Measurements from ENCODE around the gene ZBTB33.

ZBTB33 gene, protein sequence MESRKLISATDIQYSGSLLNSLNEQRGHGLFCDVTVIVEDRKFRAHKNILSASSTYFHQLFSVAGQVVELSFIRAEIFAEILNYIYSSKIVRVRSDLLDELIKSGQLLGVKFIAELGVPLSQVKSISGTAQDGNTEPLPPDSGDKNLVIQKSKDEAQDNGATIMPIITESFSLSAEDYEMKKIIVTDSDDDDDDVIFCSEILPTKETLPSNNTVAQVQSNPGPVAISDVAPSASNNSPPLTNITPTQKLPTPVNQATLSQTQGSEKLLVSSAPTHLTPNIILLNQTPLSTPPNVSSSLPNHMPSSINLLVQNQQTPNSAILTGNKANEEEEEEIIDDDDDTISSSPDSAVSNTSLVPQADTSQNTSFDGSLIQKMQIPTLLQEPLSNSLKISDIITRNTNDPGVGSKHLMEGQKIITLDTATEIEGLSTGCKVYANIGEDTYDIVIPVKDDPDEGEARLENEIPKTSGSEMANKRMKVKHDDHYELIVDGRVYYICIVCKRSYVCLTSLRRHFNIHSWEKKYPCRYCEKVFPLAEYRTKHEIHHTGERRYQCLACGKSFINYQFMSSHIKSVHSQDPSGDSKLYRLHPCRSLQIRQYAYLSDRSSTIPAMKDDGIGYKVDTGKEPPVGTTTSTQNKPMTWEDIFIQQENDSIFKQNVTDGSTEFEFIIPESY

DNA sequence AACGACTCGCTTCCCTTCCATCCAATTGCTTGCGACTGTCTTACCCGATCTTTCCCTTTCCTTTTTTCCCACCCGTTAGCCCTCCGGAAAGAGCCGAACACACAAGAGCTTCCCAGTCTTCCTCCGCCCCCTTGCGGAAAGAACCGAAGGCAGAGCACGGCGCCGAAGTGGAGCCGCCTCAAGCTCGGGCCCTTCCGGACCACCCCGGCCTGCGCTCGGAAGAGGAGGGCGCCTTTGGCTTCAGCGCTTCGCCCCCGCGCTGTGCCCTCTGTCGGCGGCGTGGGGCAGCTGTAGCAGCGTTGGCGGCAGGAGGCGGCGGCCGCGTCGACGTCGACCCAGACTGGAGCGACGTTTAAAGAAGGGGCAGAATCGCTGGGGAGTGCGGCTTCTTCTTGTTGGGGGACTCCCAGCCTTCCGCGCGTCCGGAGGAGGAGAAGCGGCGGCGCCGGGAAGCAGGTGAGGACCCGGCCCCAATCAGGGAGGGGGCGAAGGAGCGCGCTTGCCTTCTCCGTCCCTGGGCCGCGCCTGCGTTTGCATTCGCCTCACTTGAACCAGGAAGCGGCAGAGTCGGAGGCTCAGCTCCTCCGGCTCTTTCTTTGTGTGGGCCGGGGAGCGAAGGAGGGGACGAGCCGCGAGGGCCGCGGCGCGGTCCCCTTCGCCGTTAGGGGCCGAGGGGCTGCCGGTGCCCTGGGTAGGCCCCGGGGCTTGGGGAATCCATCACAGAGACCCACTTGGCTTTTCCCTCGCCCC is at the start of gene ZBTB33:
ZBTB33 (plus strand) TSS at position 291 of the 750 bp plus-strand sequence. CDS start 2,604 bp downstream, outside the sequence.
- DNase-seq, result peak; percentile 97

- no peak for DNase-seq
Measured at GRCh38 chrX:120200851-120201250, 49.8 kb upstream of the ZBTB33 start.

- no peak for DNase-seq
Measured at GRCh38 chrX:120205816-120206753, 44.5 kb upstream of the ZBTB33 start.

GRCh38 chrX:120207009-120207605 is 43.5 kb upstream of the ZBTB33 start:
- DNase-seq, result no peak

GRCh38 chrX:120213438-120214265 is 37.0 kb upstream of the ZBTB33 start:
- DNase-seq, result peak; percentile 54

GRCh38 chrX:120223374-120223773 is 27.2 kb upstream of the ZBTB33 start:
- DNase-seq, result no peak

GRCh38 chrX:120224388-120224787 is 26.2 kb upstream of the ZBTB33 start:
- DNase-seq, result no peak

DNA sequence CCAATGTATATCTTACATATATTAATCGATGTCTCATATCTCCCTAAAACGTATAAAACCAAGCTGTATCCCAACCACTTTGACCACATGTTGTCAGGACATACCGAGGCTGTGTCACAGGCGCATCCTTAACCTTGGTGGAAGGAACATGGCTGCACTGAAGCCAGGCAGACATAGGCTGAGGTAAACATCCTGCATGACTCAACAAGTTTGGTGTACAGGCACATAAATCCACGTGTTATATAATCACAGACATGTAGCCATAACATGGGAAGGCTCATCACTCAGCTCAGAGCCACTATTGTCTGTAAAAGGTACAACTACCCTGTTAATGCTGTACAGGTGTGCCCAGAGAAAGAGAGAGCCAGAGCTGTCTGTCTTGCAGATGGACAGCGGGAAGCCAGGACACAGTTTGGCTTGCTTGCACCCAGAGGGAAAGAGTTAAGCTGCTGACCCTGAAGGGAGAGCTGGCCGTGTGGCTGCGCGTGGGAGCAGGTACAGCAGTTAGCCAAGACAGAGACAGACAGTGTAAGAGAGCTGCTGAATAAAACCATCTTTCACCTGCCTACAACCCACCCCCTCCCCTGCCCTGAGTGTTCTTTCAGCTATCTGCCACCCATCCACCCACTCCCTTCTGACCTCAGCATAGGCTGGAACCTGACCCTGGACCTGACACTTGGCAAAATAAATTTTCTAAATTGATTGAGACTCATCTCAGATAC is 22.3 kb upstream of the ZBTB33 start:
- DNase-seq, result no peak

- no peak for DNase-seq
Measured at GRCh38 chrX:120235284-120235683, 15.3 kb upstream of the ZBTB33 start.

GRCh38 chrX:120236687-120237479 is 13.7 kb upstream of the ZBTB33 start:
- DNase-seq, result no peak

DNA sequence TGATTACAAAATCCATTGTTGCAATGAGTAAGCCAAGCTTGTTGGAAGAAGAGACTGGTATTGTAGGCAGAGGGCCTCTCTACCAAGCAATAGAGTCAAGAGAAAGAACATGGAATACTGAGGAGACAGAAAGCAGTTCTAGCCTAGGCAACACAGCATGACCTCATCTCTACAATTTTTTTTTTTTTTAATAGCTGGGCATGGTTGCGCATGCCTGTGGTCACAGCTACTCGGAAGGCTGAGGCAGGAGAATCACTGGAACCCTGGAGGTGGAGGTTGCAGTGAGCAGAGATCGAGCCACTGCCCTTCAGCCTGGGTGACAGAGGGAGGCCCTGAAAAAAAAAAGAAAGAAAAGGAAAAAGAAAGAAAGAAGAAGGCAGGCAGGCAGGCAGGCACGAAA is 11.7 kb upstream of the ZBTB33 start:
- no peak for DNase-seq

- no peak for DNase-seq
Measured at GRCh38 chrX:120242813-120243212, 7.8 kb upstream of the ZBTB33 start.

DNA sequence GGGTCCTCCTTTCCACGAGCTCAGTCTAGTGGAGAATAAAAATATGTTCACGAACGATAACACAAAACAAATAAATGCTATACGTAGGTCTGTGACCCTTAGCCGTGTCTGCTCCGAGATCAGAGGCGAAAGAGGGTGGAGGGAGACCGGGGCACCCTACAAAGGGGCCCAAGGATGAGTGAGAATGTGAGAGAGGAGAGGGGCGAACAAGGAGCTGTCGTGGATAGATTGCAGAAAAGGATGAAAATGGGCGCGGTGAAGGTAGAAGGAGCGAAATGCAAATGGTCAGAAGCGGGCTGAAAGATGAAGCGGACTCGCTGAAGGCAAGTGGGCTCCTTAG is 6.2 kb upstream of the ZBTB33 start:
- DNase-seq, result no peak

DNA sequence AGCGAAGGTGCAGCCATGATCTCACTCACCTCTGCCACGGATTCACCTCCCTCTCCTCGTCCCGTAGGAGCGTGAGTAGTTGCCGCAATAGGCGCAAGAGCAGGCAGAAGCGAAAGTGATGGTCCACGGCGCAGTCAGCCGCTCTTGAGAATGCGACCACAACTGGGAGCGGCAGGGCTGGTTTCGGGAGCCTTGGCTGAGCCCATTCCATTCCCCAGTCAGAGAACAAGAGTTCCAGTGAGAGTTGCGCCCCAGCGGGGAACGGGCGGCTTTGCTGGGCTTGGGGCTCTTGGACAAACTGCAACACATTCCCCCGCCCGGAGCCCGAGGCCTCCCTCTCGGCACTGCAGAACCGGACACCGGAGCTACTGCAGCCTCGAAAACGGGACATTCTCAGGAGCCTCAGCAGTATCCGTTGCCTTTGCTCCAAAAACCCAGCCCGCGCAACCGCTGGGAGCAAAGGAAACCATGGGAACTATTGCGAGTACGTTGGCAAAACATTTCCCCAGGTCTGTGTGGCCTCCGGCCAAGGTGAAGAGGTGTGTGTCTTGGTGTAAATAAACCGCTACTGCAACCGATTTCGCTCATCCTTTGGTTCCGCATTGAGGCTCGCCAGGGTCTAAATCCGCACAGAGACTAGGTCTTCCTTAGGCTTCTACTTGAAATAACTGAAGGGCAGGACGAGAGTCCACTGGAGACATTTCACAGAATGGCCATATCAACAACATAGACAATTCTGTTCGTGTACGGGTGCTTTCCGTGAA is 5.7 kb upstream of the ZBTB33 start:
- peak; percentile 87 for DNase-seq

DNA sequence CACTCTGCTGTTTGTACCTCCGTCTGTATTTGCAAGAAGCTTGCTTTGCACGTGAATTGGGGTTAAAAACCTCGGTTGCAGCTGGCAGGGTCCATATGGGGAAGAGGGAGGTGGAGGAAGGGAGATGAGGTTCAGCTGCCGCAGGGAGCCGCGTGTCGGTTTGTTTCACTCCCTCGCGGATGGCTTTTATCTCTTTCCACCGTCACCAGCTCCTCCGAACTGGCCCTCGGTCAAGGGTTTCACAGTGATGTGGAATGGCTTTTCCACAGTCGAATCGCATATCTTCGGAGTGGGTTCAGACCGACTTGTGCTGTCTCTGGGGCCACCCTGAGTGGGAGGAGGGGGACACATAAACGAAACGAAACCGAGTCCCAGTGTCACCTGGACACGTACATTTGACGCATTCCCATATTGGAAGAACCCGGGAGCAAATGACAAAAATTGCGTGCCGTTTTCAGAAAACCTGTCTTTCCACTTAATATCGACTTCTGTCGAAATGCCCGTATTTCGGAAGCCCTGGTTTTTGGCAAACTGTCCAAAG is 929 bp downstream of the ZBTB33 start:
- peak; percentile 47 for DNase-seq

- DNase-seq, result no peak
Measured at GRCh38 chrX:120253784-120254183, 3.2 kb downstream of the ZBTB33 start.

- DNase-seq, result no peak
Measured at GRCh38 chrX:120260369-120260768, 9.8 kb downstream of the ZBTB33 start.
